ENCODE data around the gene PAFAH1B1. TPM values are rescaled to one million over a fixed set of nuclear protein-coding genes. Genes with fewer than 3 reads are reported as not detected.

Gene PAFAH1B1
- total RNA-seq, 1 donor from 2014 or later, result 115 TPM

DNA sequence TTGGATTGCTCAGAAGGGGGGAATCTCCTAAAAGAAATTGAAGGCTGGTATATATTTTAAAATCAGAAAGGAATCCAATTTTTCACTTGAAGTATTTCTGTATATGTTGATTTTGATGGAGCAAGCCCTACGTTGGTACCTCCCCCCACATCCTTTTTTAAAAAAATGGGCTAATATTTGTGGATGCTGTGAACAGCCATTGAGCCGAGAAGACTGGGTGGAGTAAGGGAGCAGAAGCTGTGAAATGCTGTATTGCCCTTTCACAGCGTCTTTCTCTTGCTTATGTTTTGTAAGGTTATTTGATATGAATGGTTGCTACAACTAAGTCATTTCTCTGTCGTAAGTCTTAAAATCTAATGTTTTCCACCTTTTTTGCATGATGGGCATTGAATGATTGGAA is 2.3 kb downstream of the PAFAH1B1 start:
- no peak for DNase-seq
- Histone ChIP-seq H3K4me3 (peak overlapping the region; percentile 93), H3K27ac (replicated peaks) (no peak overlapping the region), H3K9me3 (replicated peaks) (no peaks in the 10 kb centered on the region), H3K4me1 (peaks cover 81% of the 10 kb centered on the region), H3K27me3 (ENCODE audit: low read depth) (no peaks in the 10 kb centered on the region), H3K36me3 (no peaks in the 10 kb centered on the region)
- intact Hi-C loops (cut with micrococcal nuclease), result no loop called here
- TF ChIP-seq, protein P1, sequence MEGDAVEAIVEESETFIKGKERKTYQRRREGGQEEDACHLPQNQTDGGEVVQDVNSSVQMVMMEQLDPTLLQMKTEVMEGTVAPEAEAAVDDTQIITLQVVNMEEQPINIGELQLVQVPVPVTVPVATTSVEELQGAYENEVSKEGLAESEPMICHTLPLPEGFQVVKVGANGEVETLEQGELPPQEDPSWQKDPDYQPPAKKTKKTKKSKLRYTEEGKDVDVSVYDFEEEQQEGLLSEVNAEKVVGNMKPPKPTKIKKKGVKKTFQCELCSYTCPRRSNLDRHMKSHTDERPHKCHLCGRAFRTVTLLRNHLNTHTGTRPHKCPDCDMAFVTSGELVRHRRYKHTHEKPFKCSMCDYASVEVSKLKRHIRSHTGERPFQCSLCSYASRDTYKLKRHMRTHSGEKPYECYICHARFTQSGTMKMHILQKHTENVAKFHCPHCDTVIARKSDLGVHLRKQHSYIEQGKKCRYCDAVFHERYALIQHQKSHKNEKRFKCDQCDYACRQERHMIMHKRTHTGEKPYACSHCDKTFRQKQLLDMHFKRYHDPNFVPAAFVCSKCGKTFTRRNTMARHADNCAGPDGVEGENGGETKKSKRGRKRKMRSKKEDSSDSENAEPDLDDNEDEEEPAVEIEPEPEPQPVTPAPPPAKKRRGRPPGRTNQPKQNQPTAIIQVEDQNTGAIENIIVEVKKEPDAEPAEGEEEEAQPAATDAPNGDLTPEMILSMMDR (IDR thresholded peaks at IDR 0.05; ENCODE audit: borderline replicate concordance), result no peak

DNA sequence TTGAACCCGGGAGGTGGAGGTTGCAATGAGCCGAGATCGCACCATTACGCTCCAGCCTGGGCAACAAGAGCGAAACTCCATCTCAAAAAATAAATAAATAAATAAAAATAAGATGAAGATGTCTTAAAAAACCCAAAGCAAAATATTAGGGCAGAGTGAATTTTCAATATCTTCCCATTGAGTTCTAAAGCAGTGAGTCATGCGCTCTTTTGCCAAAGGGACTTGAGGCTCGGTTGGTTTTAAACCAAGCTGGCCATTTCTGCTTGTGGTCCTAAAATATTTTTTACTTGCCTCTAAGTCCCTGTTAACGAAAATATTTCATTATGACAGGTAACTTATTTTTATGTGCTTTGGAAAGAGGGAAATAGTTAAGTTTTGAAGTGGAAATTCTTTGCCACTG is 4.7 kb downstream of the PAFAH1B1 start:
- no peaks in the 10 kb centered on the region for H3K27me3 ChIP-seq (ENCODE audit: low read depth)
- intact Hi-C loops (cut with micrococcal nuclease), result no loop called here
- no peak overlapping the region for H3K4me3 ChIP-seq
- no peaks in the 10 kb centered on the region for H3K9me3 ChIP-seq (replicated peaks)
- DNase-seq, result no peak
- peak overlapping the region; percentile 2 for H3K27ac ChIP-seq (replicated peaks)
- TF ChIP-seq, protein P1 (IDR thresholded peaks at IDR 0.05; ENCODE audit: borderline replicate concordance), result no peak
- peaks cover 95% of the 10 kb centered on the region for H3K4me1 ChIP-seq
- no peaks in the 10 kb centered on the region for H3K36me3 ChIP-seq

DNA sequence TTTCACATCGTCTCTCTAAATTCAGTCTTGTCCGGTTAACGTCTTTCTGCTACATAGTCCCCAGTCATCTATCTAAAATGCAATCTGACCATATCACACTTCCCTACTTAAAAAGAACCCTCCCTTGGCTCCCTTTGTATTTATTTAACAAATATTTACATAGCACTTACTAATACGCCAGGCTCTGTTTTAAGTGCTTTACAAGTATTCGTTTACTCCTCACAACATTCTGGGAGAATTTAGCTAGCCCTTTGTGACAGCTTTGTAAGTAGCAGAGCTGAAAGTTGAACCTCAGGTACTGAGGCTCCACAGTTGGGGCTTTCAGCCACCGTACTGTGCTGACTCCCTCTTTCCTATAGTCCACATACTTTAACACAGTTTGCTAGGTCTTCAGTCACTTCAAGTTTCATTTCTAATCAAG is 9.2 kb downstream of the PAFAH1B1 start:
- no peak overlapping the region for H3K27ac ChIP-seq (replicated peaks)

DNA sequence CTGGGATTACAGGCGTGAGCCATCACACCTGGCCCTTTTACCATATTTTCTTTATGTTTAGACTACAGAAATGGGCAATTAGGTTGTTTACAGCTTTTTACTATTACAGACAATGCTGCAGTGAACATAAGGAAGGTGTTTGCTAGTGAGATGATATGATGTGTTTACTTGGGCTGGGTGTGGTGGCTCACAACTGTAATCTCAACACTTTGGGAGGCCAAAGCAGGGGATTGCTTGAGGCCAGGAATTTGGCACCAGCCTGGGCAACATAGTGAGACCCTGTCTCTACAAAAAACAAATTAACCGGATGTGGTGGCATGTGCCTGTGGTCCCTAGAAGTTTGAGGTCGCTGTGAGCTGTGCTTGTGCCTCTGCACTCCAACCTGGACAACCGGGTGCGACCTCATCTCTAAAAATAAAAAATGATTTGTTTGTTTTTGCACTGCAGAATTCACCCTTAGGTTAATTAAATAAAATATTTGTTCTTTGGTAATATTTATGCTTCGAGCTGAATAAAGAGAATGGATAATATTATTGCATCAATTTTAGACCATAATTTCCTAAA is 15.0 kb downstream of the PAFAH1B1 start:
- H3K36me3 ChIP-seq, result no peaks in the 10 kb centered on the region
- H3K4me3 ChIP-seq, result no peak overlapping the region
- H3K4me1 ChIP-seq, result peaks cover 89% of the 10 kb centered on the region
- DNase-seq, result no peak
- H3K27ac ChIP-seq (replicated peaks), result no peak overlapping the region
- intact Hi-C loops (cut with micrococcal nuclease), result no loop called here
- TF ChIP-seq, protein P1 (IDR thresholded peaks at IDR 0.05; ENCODE audit: borderline replicate concordance), result no peak
- H3K27me3 ChIP-seq (ENCODE audit: low read depth), result no peaks in the 10 kb centered on the region
- H3K9me3 ChIP-seq (replicated peaks), result no peaks in the 10 kb centered on the region

More for the DNA sequence above, 9.2 kb downstream of the PAFAH1B1 start:
- H3K4me3 ChIP-seq, result no peak overlapping the region
- TF ChIP-seq, protein P1 (IDR thresholded peaks at IDR 0.05; ENCODE audit: borderline replicate concordance), result no peak
- intact Hi-C loops (cut with micrococcal nuclease), result no loop called here
- H3K9me3 ChIP-seq (replicated peaks), result no peaks in the 10 kb centered on the region
- no peak for DNase-seq
- peaks cover 87% of the 10 kb centered on the region for H3K4me1 ChIP-seq
- H3K36me3 ChIP-seq, result no peaks in the 10 kb centered on the region
- H3K27me3 ChIP-seq (ENCODE audit: low read depth), result no peaks in the 10 kb centered on the region

DNA sequence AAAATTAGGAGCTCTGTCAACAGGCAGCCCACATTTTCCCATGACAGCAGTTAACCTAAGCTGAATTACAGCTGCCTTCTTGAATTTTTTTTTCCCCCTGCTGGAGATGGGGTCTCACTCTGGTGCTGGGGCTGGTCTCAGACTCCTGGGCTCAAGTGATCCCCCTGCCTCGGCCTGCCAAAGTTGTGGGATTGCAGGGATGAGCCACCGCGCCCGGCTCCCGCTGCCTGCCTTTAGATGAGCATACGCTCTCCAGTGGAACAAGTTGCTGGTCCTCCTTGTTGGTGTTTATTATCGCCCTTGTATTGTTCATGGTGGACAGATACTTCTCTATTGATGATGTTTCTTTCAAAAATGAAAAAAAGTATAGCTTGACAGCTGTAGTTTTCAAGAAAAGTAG is 15.6 kb downstream of the PAFAH1B1 start:
- no peak overlapping the region for H3K4me3 ChIP-seq
- no peaks in the 10 kb centered on the region for H3K27me3 ChIP-seq (ENCODE audit: low read depth)
- H3K4me1 ChIP-seq, result peaks cover 95% of the 10 kb centered on the region
- intact Hi-C loops (cut with micrococcal nuclease), result no loop called here
- no peak for DNase-seq
- no peak overlapping the region for H3K27ac ChIP-seq (replicated peaks)
- H3K36me3 ChIP-seq, result no peaks in the 10 kb centered on the region
- H3K9me3 ChIP-seq (replicated peaks), result no peaks in the 10 kb centered on the region
- TF ChIP-seq, protein P1 (IDR thresholded peaks at IDR 0.05; ENCODE audit: borderline replicate concordance), result no peak

All from left ventricle myocardium inferior (tissue), 1 donor.